ENCODE measurements around the gene CSF2RB.
"Not testable (repeated sequence)": the region's sequence is repeated elsewhere in the genome, so short reads cannot be mapped to it uniquely, and the experiment has no call there.

The CSF2RB gene

GRCh38 chr22:36979016-36979910 is 65.8 kb downstream of the CSF2RB start:
- TF ChIP-seq POLR2A (IDR thresholded peaks at IDR 0.05; ENCODE audit: low read depth, low read length) (no peak), TAF1 (IDR thresholded peaks at IDR 0.05; ENCODE audit: borderline replicate concordance, low read depth, low read length) (no peak), POLR2AphosphoS5 (IDR thresholded peaks at IDR 0.05; ENCODE audit: low read depth, low read length) (no peak)
- FAIRE-seq = no peak
- no peak for DNase-seq (ENCODE audit: insufficient read length)

GRCh38 chr22:36981247-36981775 is 67.9 kb downstream of the CSF2RB start:
- TF ChIP-seq TAF1 (IDR thresholded peaks at IDR 0.05; ENCODE audit: borderline replicate concordance, low read depth, low read length) (no peak), POLR2A (IDR thresholded peaks at IDR 0.05; ENCODE audit: low read depth, low read length) (no peak), POLR2AphosphoS5 (IDR thresholded peaks at IDR 0.05; ENCODE audit: low read depth, low read length) (no peak)
- DNase-seq (ENCODE audit: insufficient read length) (no peak), FAIRE-seq (no peak)

- DNase-seq (ENCODE audit: insufficient read length) (no peak), FAIRE-seq (no peak)
- TF ChIP-seq TAF1 (IDR thresholded peaks at IDR 0.05; ENCODE audit: borderline replicate concordance, low read depth, low read length) (no peak), POLR2A (IDR thresholded peaks at IDR 0.05; ENCODE audit: low read depth, low read length) (no peak), POLR2AphosphoS5 (IDR thresholded peaks at IDR 0.05; ENCODE audit: low read depth, low read length) (no peak)
Observed at GRCh38 chr22:36982136-36982535, 68.7 kb downstream of the CSF2RB start.

DNA sequence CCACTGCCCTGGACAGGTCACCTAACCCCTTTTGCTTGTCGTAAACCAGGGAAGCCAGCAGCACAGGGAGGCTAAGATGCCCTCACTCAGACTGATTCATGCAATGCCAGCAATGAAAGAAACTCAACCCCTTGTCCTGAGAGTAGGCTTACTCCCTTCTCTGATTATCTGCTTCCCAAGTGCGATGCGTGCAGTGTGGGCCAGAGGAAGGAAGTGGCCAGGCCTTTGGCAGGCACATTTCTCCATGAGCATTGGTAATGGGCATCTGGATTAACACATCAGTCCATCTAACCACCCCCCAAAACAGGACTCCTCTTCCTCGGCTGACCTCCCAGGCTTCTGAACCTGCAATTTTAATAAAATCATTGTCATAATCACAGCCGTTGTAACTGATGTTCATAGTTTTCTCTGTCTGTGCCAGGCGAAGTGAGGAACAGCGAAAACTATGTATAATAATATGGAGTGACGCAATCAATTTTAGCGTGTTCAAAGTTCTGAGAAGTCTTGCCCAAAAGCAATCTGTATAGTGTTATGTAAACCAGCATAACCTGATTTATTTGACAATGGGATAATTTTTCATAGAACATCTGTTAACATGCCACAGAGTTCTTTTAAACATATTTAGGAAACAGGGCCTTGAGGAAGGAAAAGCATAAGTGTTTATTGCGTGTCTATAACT is 71.9 kb downstream of the CSF2RB start:
- DNase-seq (ENCODE audit: insufficient read length) = no peak
- TF ChIP-seq POLR2A (IDR thresholded peaks at IDR 0.05; ENCODE audit: low read depth, low read length) (no peak), TAF1 (IDR thresholded peaks at IDR 0.05; ENCODE audit: borderline replicate concordance, low read depth, low read length) (no peak), POLR2AphosphoS5 (IDR thresholded peaks at IDR 0.05; ENCODE audit: low read depth, low read length) (no peak)
- no peak for FAIRE-seq

DNA sequence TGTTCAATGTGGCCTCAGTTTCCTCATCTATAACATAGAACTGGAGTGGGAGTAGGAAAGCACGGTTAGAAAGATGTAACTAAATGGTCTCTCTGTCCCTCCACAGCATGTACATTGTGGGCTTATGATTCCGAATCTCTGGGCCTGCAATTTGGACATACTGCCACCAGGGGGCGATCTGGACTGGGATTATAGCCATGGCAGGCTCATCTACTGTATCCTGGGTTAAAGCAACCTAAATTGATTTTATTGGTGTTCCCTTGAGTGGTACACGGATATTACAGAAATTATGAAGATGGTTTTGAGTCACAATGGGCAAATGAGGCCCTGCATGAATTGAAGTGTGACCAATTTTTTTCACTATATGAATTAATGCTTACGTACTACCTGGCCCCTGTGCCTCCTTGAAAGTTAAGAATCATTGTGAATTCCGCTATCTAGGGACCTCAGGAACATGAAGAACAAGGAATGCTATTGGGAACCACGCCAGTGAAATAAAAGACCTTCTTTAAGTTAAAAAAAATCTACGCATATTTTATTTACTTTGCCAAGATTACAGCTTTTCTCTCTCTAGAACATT is 72.9 kb downstream of the CSF2RB start:
- FAIRE-seq (no peak), DNase-seq (ENCODE audit: insufficient read length) (no peak)

GRCh38 chr22:36988075-36988832 is 74.8 kb downstream of the CSF2RB start:
- no peak for TF ChIP-seq POLR2A (IDR thresholded peaks at IDR 0.05; ENCODE audit: low read depth, low read length)
- no peak for TF ChIP-seq POLR2AphosphoS5 (IDR thresholded peaks at IDR 0.05; ENCODE audit: low read depth, low read length)
- no peak for TF ChIP-seq TAF1 (IDR thresholded peaks at IDR 0.05; ENCODE audit: borderline replicate concordance, low read depth, low read length)
- DNase-seq (ENCODE audit: insufficient read length) = no peak

More for the DNA sequence above, 72.9 kb downstream of the CSF2RB start:
- TF ChIP-seq POLR2A (IDR thresholded peaks at IDR 0.05; ENCODE audit: low read depth, low read length) (no peak), TAF1 (IDR thresholded peaks at IDR 0.05; ENCODE audit: borderline replicate concordance, low read depth, low read length) (no peak), POLR2AphosphoS5 (IDR thresholded peaks at IDR 0.05; ENCODE audit: low read depth, low read length) (no peak)

GRCh38 chr22:36989012-36989411 is 75.6 kb downstream of the CSF2RB start:
- DNase-seq (ENCODE audit: insufficient read length); FAIRE-seq: not testable (repeated sequence)

More at GRCh38 chr22:36988075-36988832, 74.8 kb downstream of the CSF2RB start:
- FAIRE-seq = no peak

Measured in GM12892 (cell line).